ENCODE results near the gene GJD2. TPM values are rescaled to one million over a fixed set of nuclear protein-coding genes. Genes with fewer than 3 reads are reported as not detected.

Gene GJD2
- total and polyA plus RNA-seq, 2 of the 13 experiments (the other 11 are each of a cell fraction or from before 2014, with no cell fraction given) = not detected

DNA sequence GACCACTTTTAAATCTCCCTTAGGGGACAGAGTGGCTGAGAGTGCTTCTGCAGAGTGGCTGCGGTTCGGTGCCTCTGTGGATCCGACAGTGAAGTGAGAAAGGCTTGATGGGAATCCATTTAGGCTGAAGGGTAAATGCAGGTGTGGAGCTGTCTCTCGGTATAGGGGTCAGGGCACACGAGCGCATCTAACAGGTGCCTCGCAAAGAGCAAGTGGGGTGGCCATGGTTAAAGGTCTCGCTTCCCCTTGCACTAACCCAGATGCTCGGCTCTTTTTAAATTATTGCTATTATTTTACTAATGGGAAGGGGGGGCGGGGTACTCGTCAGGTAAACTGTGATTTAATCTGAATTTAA lies 598 bp upstream of the GJD2 start (continued):
- TF ChIP-seq HES4 (CRISPR knock-in tag; IDR thresholded peaks at IDR 0.05; ENCODE audit: borderline replicate concordance) (no peak), ESRRA (CRISPR knock-in tag; IDR thresholded peaks at IDR 0.05; ENCODE audit: low read depth) (no peak)

DNA sequence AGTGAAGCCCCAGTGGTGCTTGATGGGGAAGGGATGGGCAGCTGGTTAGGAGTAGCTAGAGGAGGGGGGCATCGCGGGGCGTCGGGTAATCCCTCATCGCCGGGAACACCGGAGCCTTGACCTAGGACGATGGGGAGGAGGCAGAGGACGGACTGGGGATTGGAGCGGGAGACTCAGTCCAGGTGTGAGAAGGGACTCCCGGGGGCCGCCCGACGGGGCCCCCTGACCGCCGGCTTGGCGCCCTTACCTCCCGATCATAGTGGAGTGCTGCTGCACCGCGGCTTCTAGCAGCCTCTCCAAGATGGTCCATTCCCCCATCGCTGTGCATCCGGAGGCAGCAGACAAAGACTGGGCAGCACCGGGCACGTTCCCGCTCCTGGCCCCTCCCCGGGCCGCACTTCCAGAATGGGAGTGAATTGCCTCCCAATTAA lies 612 bp downstream of the GJD2 start:
- TF ChIP-seq, protein P1, sequence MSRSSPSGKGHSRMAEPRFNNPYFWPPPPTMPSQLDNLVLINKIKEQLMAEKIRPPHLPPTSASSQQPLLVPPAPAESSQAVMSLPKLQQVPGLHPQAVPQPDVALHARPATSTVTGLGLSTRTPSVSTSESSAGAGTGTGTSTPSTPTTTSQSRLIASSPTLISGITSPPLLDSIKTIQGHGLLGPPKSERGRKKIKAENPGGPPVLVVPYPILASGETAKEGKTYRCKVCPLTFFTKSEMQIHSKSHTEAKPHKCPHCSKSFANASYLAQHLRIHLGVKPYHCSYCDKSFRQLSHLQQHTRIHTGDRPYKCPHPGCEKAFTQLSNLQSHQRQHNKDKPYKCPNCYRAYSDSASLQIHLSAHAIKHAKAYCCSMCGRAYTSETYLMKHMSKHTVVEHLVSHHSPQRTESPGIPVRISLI (CRISPR knock-in tag; IDR thresholded peaks at IDR 0.05; ENCODE audit: borderline replicate concordance) = no peak
- TF ChIP-seq, protein P2, sequence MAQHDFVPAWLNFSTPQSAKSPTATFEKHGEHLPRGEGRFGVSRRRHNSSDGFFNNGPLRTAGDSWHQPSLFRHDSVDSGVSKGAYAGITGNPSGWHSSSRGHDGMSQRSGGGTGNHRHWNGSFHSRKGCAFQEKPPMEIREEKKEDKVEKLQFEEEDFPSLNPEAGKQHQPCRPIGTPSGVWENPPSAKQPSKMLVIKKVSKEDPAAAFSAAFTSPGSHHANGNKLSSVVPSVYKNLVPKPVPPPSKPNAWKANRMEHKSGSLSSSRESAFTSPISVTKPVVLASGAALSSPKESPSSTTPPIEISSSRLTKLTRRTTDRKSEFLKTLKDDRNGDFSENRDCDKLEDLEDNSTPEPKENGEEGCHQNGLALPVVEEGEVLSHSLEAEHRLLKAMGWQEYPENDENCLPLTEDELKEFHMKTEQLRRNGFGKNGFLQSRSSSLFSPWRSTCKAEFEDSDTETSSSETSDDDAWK (CRISPR knock-in tag; IDR thresholded peaks at IDR 0.05) = no peak
- TF ChIP-seq, protein P3, sequence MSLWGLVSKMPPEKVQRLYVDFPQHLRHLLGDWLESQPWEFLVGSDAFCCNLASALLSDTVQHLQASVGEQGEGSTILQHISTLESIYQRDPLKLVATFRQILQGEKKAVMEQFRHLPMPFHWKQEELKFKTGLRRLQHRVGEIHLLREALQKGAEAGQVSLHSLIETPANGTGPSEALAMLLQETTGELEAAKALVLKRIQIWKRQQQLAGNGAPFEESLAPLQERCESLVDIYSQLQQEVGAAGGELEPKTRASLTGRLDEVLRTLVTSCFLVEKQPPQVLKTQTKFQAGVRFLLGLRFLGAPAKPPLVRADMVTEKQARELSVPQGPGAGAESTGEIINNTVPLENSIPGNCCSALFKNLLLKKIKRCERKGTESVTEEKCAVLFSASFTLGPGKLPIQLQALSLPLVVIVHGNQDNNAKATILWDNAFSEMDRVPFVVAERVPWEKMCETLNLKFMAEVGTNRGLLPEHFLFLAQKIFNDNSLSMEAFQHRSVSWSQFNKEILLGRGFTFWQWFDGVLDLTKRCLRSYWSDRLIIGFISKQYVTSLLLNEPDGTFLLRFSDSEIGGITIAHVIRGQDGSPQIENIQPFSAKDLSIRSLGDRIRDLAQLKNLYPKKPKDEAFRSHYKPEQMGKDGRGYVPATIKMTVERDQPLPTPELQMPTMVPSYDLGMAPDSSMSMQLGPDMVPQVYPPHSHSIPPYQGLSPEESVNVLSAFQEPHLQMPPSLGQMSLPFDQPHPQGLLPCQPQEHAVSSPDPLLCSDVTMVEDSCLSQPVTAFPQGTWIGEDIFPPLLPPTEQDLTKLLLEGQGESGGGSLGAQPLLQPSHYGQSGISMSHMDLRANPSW (CRISPR knock-in tag; IDR thresholded peaks at IDR 0.05; ENCODE audit: borderline replicate concordance) = no peak
- TF ChIP-seq ZNF138 (CRISPR knock-in tag; IDR thresholded peaks at IDR 0.05; ENCODE audit: low read depth) = no peak
- no peak for TF ChIP-seq NFRKB (IDR thresholded peaks at IDR 0.05)
- TF ChIP-seq, protein P4, sequence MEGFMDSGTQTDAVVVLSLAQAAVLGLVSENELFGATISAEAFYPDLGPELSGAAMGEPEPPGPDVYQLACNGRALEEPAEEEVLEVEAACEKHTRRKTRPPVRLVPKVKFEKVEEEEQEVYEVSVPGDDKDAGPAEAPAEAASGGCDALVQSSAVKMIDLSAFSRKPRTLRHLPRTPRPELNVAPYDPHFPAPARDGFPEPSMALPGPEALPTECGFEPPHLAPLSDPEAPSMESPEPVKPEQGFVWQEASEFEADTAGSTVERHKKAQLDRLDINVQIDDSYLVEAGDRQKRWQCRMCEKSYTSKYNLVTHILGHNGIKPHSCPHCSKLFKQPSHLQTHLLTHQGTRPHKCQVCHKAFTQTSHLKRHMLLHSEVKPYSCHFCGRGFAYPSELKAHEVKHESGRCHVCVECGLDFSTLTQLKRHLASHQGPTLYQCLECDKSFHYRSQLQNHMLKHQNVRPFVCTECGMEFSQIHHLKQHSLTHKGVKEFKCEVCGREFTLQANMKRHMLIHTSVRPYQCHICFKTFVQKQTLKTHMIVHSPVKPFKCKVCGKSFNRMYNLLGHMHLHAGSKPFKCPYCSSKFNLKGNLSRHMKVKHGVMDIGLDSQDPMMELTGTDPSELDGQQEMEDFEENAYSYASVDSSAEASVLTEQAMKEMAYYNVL (CRISPR knock-in tag; IDR thresholded peaks at IDR 0.05; ENCODE audit: borderline replicate concordance) = no peak
- no peak for TF ChIP-seq ZEB1 (IDR thresholded peaks at IDR 0.05; ENCODE audit: insufficient replicate concordance, low read depth)
- no peak for TF ChIP-seq HNRNPUL1 (IDR thresholded peaks at IDR 0.05; ENCODE audit: low read depth, low read length)
- intact Hi-C loops (cut with micrococcal nuclease; ENCODE audit: unreplicated experiment) = no loop called here
- Histone ChIP-seq H4K20me1 (ENCODE audit: insufficient read depth, low read length) (no peaks in the 10 kb centered on the region), H3K79me2 (ENCODE audit: insufficient read depth, low read length) (no peaks in the 10 kb centered on the region), H3K9ac (ENCODE audit: insufficient read depth, low read depth, low read length) (no peak overlapping the region), H3K4me3 (replicated peaks in 1 of 3; ENCODE audit: insufficient read depth in 1 of 3, low read depth in 2 of 3, low read length in 3 of 3) (no peak overlapping the region), H3K27me3 (ENCODE audit: control insufficient read depth in 1 of 2, insufficient read depth in 2 of 2, low read length in 2 of 2) (peaks cover 1 to 23% of the 10 kb centered on the region in 2 experiments; a peak in 3 of 5 replicates), H3K4me2 (ENCODE audit: low read depth, low read length) (no peak overlapping the region), H3K9me3 (ENCODE audit: low read length) (no peaks in the 10 kb centered on the region), H3K36me3 (replicated peaks in 1 of 2; ENCODE audit: control insufficient read depth in 1 of 2, insufficient read depth in 2 of 2, low read length in 2 of 2) (no peaks in the 10 kb centered on the region), H2AFZ (ENCODE audit: low read length) (no peak overlapping the region), H3K27ac (ENCODE audit: extremely low read length, insufficient read depth, low read length) (no peak overlapping the region), H3K4me1 (ENCODE audit: insufficient read depth, low read length) (no peaks in the 10 kb centered on the region)
- no TSS peak for BruUV-seq (replicated peaks)
- no peak for FAIRE-seq
- no peak for ATAC-seq
- WGBS (ENCODE audit: low lambda C conversion rate) = 38% methylated on average over 15 of the region's 27 CpGs
- CTCF ChIA-PET (ENCODE audit: low intra/inter-chr PET ratio, low total read pairs) = no interaction called here
- POLR2A ChIA-PET = no interaction called here
- in situ Hi-C loops (cut with HindIII; ENCODE audit: extremely low pct_ligation_motif_present, low pct_unique_long_range_greater_than_20kb) = no loop called here
- no peak for DNase-seq (ENCODE audit: low spot score)
